SK-N-SH treated with all-trans-retinoic acid at 6 μM for 48 hours (cell line): ENCODE results near the gene ATL2.

Source experiments
- ARNTL ChIP-seq: fragments of 450-650 bp; formaldehyde crosslinking; IDR thresholded peaks from 2 replicates; pipeline ENCODE4 v1.5.0; 2020; ENCODE audit warnings: low read depth, mild to moderate bottlenecking, moderate library complexity, borderline replicate concordance
- ESRRG ChIP-seq: fragments of 250-450 bp; sonication (Bioruptor Pico); IDR thresholded peaks from 2 replicates; pipeline ENCODE4 v1.6.1; 2021; ENCODE audit warnings: mild to moderate bottlenecking
- ISL1 ChIP-seq: fragments of 250-450 bp; sonication (Bioruptor Pico); IDR thresholded peaks from 2 replicates; pipeline ENCODE4 v2.1.2; 2022; ENCODE audit warnings: mild to moderate bottlenecking, moderate library complexity
- OSR1 ChIP-seq: fragments of 250-450 bp; sonication (Bioruptor Pico); IDR thresholded peaks from 2 replicates; pipeline ENCODE4 v1.8.0; 2022; ENCODE audit warnings: moderate library complexity, mild to moderate bottlenecking, inconsistent platforms
- RARB ChIP-seq: fragments of 250-450 bp; sonication (Bioruptor Pico); IDR thresholded peaks from 2 replicates; pipeline ENCODE4 v1.8.0; 2021; ENCODE audit warnings: mild to moderate bottlenecking, moderate library complexity
- TOX ChIP-seq: fragments of 250-450 bp; sonication (Bioruptor Pico); IDR thresholded peaks from 2 replicates; pipeline ENCODE4 v1.8.0; 2021; ENCODE audit warnings: mild to moderate bottlenecking, moderate library complexity, borderline replicate concordance

DNA sequence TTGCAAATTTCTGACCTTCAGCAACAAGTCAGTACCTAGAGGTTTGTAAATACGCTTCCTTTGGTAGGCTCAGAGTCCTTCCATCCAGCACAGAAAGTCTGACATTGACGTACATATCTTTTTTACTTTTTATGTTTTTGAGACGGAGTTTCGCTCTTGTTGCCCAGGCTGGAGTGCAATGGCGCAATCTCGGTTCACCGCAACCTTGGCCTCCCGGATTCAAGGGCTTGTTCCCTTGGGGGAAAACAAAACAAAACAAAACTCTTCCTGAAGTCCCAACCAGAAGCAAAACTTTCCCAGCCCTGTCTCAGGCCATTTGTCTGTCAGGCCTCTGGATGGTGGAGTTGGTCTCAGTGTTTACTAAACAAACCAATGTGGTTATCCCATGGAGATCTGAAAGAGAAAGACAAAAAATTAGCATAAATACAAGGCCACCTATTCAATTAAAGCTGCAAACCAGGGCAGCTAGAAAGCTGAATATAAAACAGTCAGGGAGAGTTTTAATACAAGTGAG lies 29.6 kb upstream of the ATL2 start:
- no peak for TF ChIP-seq ISL1
- no peak for TF ChIP-seq TOX
- TF ChIP-seq OSR1 (CRISPR knock-in tag): no peak
- TF ChIP-seq RARB (CRISPR knock-in tag): no peak
- TF ChIP-seq ARNTL (CRISPR knock-in tag): no peak
- TF ChIP-seq ESRRG (CRISPR knock-in tag): no peak
